SK-N-SH treated with all-trans-retinoic acid at 6 μM for 48 hours (cell line): ENCODE results near the gene LRRK1.

ENCODE experiments used
- ATAC-seq: fragments of 200-7000 bp; cut with Tn5 transposase; 3 replicates; pipeline ENCODE4 v1.9.1; 2020; ENCODE audit warnings: mild to moderate bottlenecking, moderate library complexity
- ARNTL ChIP-seq: fragments of 450-650 bp; formaldehyde crosslinking; IDR thresholded peaks from 2 replicates; pipeline ENCODE4 v1.5.0; 2020; ENCODE audit warnings: low read depth, mild to moderate bottlenecking, moderate library complexity, borderline replicate concordance
- BACH2 ChIP-seq: fragments of 250-450 bp; sonication (Bioruptor Pico); IDR thresholded peaks from 2 replicates; pipeline ENCODE4 v1.9.0; 2021; ENCODE audit warnings: mild to moderate bottlenecking, borderline replicate concordance
- CSDC2 ChIP-seq: fragments of 250-450 bp; sonication (Bioruptor Pico); IDR thresholded peaks from 2 replicates; pipeline ENCODE4 v1.5.0; 2020; ENCODE audit warnings: mild to moderate bottlenecking, moderate library complexity
- ESRRG ChIP-seq: fragments of 250-450 bp; sonication (Bioruptor Pico); IDR thresholded peaks from 2 replicates; pipeline ENCODE4 v1.6.1; 2021; ENCODE audit warnings: mild to moderate bottlenecking
- GLIS3 ChIP-seq: fragments of 250-450 bp; sonication (Bioruptor Pico); IDR thresholded peaks from 2 replicates; pipeline ENCODE4 v1.5.0; 2020; ENCODE audit warnings: mild to moderate bottlenecking, moderate library complexity
- ISL1 ChIP-seq: fragments of 250-450 bp; sonication (Bioruptor Pico); IDR thresholded peaks from 2 replicates; pipeline ENCODE4 v2.1.2; 2022; ENCODE audit warnings: mild to moderate bottlenecking, moderate library complexity
- OSR1 ChIP-seq: fragments of 250-450 bp; sonication (Bioruptor Pico); IDR thresholded peaks from 2 replicates; pipeline ENCODE4 v1.8.0; 2022; ENCODE audit warnings: moderate library complexity, mild to moderate bottlenecking, inconsistent platforms
- RARB ChIP-seq: fragments of 250-450 bp; sonication (Bioruptor Pico); IDR thresholded peaks from 2 replicates; pipeline ENCODE4 v1.8.0; 2021; ENCODE audit warnings: mild to moderate bottlenecking, moderate library complexity
- SNAI2 ChIP-seq: fragments of 250-450 bp; sonication (Bioruptor Pico); IDR thresholded peaks from 2 replicates; pipeline ENCODE4 v1.5.0; 2020; ENCODE audit warnings: mild to moderate bottlenecking, moderate library complexity
- TCF4 ChIP-seq: fragments of 250-450 bp; sonication (Bioruptor Pico); IDR thresholded peaks from 2 replicates; pipeline ENCODE4 v1.8.0; 2021; ENCODE audit warnings: mild to moderate bottlenecking, moderate library complexity, borderline replicate concordance
- TOX ChIP-seq: fragments of 250-450 bp; sonication (Bioruptor Pico); IDR thresholded peaks from 2 replicates; pipeline ENCODE4 v1.8.0; 2021; ENCODE audit warnings: mild to moderate bottlenecking, moderate library complexity, borderline replicate concordance
- ZC3H10 ChIP-seq: fragments of 250-450 bp; sonication (Bioruptor Pico); IDR thresholded peaks from 2 replicates; pipeline ENCODE4 v1.5.1; 2021; ENCODE audit warnings: mild to moderate bottlenecking, moderate library complexity
- ZFP3 ChIP-seq: fragments of 250-450 bp; sonication (Bioruptor Pico); IDR thresholded peaks from 2 replicates; pipeline ENCODE4 v1.5.0; 2020; ENCODE audit warnings: mild to moderate bottlenecking, moderate library complexity
- ZFP30 ChIP-seq: fragments of 450-650 bp; formaldehyde crosslinking; IDR thresholded peaks from 2 replicates; pipeline ENCODE4 v1.5.0; 2022; ENCODE audit warnings: mild to moderate bottlenecking, moderate library complexity
- ZNF565 ChIP-seq: fragments of 450-650 bp; formaldehyde crosslinking; conservative IDR thresholded peaks from 2 replicates; pipeline ENCODE4 v1.5.0; 2020; ENCODE audit warnings: low read depth, mild to moderate bottlenecking, moderate library complexity
- ZNF70 ChIP-seq: fragments of 450-650 bp; formaldehyde crosslinking; IDR thresholded peaks from 2 replicates; pipeline ENCODE4 v1.5.0; 2020; ENCODE audit warnings: mild to moderate bottlenecking, moderate library complexity
- ZNF8 ChIP-seq: fragments of 450-650 bp; formaldehyde crosslinking; IDR thresholded peaks from 2 replicates; pipeline ENCODE4 v1.5.0; 2020; ENCODE audit warnings: mild to moderate bottlenecking, moderate library complexity
- TF ChIP-seq, protein P1 (sequence below): fragments of 250-450 bp; sonication (Bioruptor Pico); IDR thresholded peaks from 2 replicates; pipeline ENCODE4 v1.5.1; 2021; ENCODE audit warnings: mild to moderate bottlenecking, moderate library complexity
- TF ChIP-seq, protein P2 (sequence below): fragments of 250-450 bp; sonication (Bioruptor Pico); IDR thresholded peaks from 2 replicates; pipeline ENCODE4 v1.5.0; 2020; ENCODE audit warnings: mild to moderate bottlenecking, moderate library complexity
- TF ChIP-seq, protein P3 (sequence below): fragments of 250-450 bp; sonication (Bioruptor Pico); IDR thresholded peaks from 2 replicates; pipeline ENCODE4 v1.8.0; 2021; ENCODE audit warnings: low read depth, mild to moderate bottlenecking, moderate library complexity, borderline replicate concordance
- TF ChIP-seq, protein P4 (sequence below): fragments of 250-450 bp; sonication (Bioruptor Pico); IDR thresholded peaks from 2 replicates; pipeline ENCODE4 v1.8.0; 2020; ENCODE audit warnings: mild to moderate bottlenecking, moderate library complexity, borderline replicate concordance
- TF ChIP-seq, protein P5 (sequence below): fragments of 250-450 bp; sonication (Bioruptor Pico); IDR thresholded peaks from 2 replicates; pipeline ENCODE4 v1.5.1; 2020; ENCODE audit warnings: low read depth, mild to moderate bottlenecking, moderate library complexity

Gene LRRK1

DNA sequence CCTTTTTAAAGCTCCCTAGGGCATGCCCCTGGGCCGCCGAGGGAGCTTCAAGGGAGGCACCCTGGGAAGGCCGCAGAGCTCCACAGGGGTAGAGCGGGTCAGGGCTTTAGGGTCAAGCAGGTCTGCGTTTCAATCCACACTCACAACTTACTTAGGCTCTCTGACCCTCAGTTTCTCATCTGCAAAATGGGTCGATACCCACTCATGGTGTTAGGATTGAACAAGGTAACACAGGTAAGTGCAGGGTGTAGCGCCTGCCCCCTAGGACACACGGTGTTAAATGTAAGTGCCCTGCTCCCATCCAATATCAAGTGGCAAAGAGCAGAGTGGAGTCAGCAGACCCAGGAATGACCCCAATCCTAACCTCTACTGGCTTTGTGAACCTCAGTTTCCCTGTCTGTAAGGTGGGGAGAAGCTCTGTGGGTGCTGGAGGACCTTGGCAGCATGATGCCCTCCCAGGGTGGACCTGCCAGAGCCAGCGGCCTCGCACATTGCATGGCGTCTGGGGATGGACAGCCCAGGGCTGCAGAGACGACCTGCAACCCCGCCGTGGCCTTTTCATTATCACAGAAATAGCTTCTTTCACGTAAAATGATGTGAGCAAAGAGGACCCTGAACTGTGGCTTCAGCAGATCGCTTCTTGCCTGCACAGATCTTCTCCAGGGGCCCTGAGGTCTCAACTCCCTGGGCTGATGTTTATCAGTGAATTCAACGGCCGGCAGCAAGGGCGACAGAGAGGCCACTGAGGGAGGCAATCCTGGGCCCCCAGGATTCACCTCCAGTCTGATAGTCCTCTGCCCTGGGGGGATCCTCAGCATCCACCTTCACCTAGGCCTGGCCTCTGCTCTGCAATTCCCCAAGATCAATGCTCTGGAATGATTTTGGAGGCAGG is 194.2 kb downstream of the LRRK1 start (continued):
- TF ChIP-seq, protein P1, sequence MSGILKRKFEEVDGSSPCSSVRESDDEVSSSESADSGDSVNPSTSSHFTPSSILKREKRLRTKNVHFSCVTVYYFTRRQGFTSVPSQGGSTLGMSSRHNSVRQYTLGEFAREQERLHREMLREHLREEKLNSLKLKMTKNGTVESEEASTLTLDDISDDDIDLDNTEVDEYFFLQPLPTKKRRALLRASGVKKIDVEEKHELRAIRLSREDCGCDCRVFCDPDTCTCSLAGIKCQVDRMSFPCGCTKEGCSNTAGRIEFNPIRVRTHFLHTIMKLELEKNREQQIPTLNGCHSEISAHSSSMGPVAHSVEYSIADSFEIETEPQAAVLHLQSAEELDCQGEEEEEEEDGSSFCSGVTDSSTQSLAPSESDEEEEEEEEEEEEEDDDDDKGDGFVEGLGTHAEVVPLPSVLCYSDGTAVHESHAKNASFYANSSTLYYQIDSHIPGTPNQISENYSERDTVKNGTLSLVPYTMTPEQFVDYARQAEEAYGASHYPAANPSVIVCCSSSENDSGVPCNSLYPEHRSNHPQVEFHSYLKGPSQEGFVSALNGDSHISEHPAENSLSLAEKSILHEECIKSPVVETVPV (CRISPR knock-in tag) = no peak

DNA sequence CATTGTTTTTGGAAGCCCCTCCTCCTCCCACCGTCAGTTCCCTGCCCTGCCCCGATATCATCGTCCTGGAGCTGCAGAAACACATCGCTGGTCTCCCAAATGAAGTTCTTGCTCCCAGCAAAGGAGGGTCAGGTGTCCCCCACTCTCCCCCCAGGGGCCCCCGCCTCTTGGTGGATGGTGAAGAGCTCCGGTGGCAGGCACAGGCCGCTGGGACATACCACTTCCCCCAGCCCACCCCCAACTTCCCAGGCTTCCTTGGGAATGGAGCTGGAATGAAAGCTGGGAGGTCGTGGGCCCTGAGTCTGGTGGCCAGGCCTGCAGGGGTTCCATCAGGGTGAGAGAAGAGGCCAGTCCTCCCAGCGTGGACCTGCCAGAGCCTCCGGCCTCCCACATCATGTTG is 195.0 kb downstream of the LRRK1 start:
- no peak for ATAC-seq
- TF ChIP-seq, protein P2, sequence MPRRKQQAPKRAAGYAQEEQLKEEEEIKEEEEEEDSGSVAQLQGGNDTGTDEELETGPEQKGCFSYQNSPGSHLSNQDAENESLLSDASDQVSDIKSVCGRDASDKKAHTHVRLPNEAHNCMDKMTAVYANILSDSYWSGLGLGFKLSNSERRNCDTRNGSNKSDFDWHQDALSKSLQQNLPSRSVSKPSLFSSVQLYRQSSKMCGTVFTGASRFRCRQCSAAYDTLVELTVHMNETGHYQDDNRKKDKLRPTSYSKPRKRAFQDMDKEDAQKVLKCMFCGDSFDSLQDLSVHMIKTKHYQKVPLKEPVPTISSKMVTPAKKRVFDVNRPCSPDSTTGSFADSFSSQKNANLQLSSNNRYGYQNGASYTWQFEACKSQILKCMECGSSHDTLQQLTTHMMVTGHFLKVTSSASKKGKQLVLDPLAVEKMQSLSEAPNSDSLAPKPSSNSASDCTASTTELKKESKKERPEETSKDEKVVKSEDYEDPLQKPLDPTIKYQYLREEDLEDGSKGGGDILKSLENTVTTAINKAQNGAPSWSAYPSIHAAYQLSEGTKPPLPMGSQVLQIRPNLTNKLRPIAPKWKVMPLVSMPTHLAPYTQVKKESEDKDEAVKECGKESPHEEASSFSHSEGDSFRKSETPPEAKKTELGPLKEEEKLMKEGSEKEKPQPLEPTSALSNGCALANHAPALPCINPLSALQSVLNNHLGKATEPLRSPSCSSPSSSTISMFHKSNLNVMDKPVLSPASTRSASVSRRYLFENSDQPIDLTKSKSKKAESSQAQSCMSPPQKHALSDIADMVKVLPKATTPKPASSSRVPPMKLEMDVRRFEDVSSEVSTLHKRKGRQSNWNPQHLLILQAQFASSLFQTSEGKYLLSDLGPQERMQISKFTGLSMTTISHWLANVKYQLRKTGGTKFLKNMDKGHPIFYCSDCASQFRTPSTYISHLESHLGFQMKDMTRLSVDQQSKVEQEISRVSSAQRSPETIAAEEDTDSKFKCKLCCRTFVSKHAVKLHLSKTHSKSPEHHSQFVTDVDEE (CRISPR knock-in tag) = no peak
- no peak for TF ChIP-seq ZNF565 (CRISPR knock-in tag)
- TF ChIP-seq SNAI2 = no peak
- TF ChIP-seq, protein P1 (CRISPR knock-in tag) = no peak
- TF ChIP-seq TOX = no peak
- no peak for TF ChIP-seq ZFP3 (CRISPR knock-in tag)
- TF ChIP-seq, all 23 proteins: peak for 0

DNA sequence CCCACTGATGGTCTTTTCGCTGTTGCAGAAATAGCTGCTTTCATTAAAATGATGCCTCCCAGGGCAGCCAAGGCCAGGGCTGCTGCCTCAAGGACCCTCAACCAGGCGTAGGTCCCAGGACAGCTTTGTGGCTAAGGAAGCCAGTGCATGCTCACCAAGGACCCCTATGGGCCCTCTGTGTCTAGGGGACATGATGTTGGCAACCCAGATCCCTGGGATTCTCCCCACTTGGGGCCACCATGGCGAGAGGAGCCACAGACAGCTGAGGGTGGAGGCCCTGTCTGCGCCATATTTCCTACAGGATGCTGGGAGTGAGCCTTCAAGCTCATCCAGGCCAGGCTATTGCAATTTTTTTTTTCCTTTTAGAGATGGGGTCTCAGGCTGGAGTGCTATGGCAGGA is 195.5 kb downstream of the LRRK1 start:
- TF ChIP-seq, protein P1 (CRISPR knock-in tag) = no peak
- no peak for ATAC-seq

DNA sequence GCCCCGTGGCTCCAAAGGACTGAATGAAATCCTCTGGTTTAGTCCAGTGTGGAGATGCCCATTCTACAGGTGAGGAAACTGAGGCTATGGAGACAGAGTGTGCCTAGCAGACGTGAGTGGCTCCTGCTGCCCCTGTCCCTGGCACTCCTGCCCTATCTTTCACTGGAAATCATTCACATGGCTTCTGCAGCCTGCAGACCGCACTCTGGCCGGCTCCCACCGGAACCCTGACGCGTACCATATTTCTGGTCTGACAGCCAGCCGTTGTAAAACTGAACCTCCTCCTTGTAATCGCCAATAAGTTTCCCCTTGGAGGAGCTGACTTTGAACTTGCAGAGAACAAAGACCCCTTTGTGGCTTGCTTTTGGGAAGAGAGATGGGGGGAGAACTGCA is 196.2 kb downstream of the LRRK1 start:
- no peak for ATAC-seq
- TF ChIP-seq ZC3H10 (CRISPR knock-in tag) = no peak
- no peak for TF ChIP-seq ZNF565 (CRISPR knock-in tag)
- TF ChIP-seq TCF4 = no peak
- TF ChIP-seq CSDC2 = no peak
- TF ChIP-seq BACH2 (CRISPR knock-in tag) = no peak
- TF ChIP-seq, protein P3, sequence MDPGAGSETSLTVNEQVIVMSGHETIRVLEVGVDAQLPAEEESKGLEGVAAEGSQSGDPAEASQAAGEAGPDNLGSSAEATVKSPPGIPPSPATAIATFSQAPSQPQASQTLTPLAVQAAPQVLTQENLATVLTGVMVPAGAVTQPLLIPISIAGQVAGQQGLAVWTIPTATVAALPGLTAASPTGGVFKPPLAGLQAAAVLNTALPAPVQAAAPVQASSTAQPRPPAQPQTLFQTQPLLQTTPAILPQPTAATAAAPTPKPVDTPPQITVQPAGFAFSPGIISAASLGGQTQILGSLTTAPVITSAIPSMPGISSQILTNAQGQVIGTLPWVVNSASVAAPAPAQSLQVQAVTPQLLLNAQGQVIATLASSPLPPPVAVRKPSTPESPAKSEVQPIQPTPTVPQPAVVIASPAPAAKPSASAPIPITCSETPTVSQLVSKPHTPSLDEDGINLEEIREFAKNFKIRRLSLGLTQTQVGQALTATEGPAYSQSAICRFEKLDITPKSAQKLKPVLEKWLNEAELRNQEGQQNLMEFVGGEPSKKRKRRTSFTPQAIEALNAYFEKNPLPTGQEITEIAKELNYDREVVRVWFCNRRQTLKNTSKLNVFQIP = no peak
- no peak for TF ChIP-seq OSR1 (CRISPR knock-in tag)
- no peak for TF ChIP-seq ESRRG (CRISPR knock-in tag)
- TF ChIP-seq, protein P1 (CRISPR knock-in tag) = no peak
- TF ChIP-seq ZFP3 (CRISPR knock-in tag) = no peak
- no peak for TF ChIP-seq SNAI2
- TF ChIP-seq, protein P4, sequence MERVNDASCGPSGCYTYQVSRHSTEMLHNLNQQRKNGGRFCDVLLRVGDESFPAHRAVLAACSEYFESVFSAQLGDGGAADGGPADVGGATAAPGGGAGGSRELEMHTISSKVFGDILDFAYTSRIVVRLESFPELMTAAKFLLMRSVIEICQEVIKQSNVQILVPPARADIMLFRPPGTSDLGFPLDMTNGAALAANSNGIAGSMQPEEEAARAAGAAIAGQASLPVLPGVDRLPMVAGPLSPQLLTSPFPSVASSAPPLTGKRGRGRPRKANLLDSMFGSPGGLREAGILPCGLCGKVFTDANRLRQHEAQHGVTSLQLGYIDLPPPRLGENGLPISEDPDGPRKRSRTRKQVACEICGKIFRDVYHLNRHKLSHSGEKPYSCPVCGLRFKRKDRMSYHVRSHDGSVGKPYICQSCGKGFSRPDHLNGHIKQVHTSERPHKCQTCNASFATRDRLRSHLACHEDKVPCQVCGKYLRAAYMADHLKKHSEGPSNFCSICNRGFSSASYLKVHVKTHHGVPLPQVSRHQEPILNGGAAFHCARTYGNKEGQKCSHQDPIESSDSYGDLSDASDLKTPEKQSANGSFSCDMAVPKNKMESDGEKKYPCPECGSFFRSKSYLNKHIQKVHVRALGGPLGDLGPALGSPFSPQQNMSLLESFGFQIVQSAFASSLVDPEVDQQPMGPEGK = no peak
- TF ChIP-seq ZNF8 (CRISPR knock-in tag) = no peak
- TF ChIP-seq ISL1 (CRISPR knock-in tag) = no peak
- no peak for TF ChIP-seq ZNF70
- TF ChIP-seq GLIS3 (CRISPR knock-in tag) = no peak
- no peak for TF ChIP-seq RARB (CRISPR knock-in tag)
- no peak for TF ChIP-seq ZFP30
- no peak for TF ChIP-seq ARNTL (CRISPR knock-in tag)
- TF ChIP-seq, protein P5, sequence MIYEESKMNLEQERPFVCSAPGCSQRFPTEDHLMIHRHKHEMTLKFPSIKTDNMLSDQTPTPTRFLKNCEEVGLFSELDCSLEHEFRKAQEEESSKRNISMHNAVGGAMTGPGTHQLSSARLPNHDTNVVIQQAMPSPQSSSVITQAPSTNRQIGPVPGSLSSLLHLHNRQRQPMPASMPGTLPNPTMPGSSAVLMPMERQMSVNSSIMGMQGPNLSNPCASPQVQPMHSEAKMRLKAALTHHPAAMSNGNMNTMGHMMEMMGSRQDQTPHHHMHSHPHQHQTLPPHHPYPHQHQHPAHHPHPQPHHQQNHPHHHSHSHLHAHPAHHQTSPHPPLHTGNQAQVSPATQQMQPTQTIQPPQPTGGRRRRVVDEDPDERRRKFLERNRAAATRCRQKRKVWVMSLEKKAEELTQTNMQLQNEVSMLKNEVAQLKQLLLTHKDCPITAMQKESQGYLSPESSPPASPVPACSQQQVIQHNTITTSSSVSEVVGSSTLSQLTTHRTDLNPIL = no peak
- TF ChIP-seq, all 23 proteins: peak for 0
